HG03039 (cell line): Measurements from ENCODE around the gene COX4I2.
"Not testable (repeated sequence)": the region's sequence is repeated elsewhere in the genome, so short reads cannot be mapped to it uniquely, and the experiment has no call there.

ENCODE experiments used
- ATAC-seq: cut with Tn5 transposase; IDR thresholded peaks from one replicate; pipeline ENCODE4 v1.9.1; 2021; ENCODE audit warnings: mild to moderate bottlenecking, moderate library complexity; ENCODE audit not compliant: unreplicated experiment

COX4I2 gene

GRCh38 chr20:31607640-31608250 is 30.0 kb upstream of the COX4I2 start:
- ATAC-seq, result no peak

DNA sequence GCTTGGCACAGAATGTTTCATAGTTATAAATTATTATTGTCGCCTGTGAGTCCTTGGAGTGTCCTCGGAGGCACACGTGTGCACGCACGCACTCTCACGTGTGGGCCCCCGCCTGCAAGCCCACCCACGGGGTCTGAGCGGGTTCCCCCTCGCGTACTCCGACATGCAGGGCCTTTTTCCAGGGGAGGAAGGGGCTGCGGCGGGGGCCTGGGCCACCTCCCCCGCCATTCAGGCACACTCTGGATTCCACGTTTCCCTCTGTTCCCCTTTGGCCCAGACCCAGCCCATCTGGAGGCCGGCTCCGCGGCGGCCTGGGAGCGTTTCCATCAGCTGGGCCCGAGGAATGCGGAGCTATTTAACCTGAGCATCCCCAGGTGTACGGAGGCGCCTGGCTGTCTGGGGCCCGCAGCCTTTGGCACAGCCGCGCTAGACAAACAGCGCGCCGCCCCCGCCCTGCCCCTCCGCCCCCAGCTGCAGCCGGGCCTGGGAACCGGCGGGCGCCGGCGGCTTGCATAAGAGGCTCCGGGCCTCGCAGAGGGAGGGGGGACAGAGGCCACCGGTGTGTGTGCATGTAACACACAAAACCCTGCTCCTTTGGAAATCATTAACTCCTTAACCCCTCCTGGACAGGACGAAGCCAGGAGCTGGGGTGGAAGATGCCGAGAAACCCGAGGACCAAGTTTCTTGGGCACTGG is 29.3 kb upstream of the COX4I2 start:
- no peak for ATAC-seq

GRCh38 chr20:31612271-31612640 is 25.5 kb upstream of the COX4I2 start:
- not testable (repeated sequence) for ATAC-seq

DNA sequence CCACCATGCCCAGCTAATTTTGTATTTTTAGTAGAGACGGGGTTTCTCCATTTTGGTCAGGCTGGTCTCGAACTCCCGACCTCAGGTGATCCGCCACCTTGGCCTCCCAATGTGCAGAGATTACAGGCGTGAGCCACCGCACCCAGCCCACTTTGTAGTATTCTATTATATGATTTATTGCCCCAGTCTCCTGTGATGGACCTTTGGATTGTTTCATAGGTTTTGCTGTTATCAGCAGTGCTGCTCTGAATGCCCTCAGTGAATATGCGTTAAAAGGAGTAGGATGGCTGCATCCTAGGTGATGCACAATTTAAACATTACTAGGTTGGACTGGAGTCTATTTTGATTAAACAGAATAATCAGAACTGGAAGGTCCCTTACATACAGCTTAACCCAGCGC is 22.3 kb upstream of the COX4I2 start:
- no peak for ATAC-seq

- ATAC-seq, result no peak
Observed at GRCh38 chr20:31617432-31618104, 20.1 kb upstream of the COX4I2 start.

GRCh38 chr20:31620246-31620645 is 17.5 kb upstream of the COX4I2 start:
- ATAC-seq, result no peak

GRCh38 chr20:31623123-31623505 is 14.6 kb upstream of the COX4I2 start:
- ATAC-seq, result not testable (repeated sequence)

DNA sequence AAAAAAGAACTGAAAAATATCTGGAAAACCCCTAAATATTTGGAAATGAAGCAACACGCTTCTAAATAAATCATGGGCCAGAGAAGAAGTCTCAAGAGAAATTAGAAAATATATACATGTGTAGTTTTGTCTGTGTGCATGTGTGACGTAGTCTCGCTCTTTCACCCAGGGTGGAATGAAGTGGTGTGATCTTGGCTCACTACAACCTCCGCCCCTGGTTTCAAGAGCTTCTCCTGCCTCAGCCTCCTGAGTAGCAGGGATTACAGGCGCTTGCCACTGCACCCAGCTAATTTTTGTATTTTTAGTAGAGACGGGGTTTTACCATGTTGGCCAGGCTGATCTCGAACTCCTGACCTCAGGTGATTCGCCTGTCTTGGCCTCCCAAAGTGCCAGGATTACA is 11.2 kb upstream of the COX4I2 start:
- ATAC-seq, result not testable (repeated sequence)

- ATAC-seq, result not testable (repeated sequence)
Observed at GRCh38 chr20:31628057-31628456, 9.7 kb upstream of the COX4I2 start.

GRCh38 chr20:31630187-31630790 is 7.4 kb upstream of the COX4I2 start:
- no peak for ATAC-seq

DNA sequence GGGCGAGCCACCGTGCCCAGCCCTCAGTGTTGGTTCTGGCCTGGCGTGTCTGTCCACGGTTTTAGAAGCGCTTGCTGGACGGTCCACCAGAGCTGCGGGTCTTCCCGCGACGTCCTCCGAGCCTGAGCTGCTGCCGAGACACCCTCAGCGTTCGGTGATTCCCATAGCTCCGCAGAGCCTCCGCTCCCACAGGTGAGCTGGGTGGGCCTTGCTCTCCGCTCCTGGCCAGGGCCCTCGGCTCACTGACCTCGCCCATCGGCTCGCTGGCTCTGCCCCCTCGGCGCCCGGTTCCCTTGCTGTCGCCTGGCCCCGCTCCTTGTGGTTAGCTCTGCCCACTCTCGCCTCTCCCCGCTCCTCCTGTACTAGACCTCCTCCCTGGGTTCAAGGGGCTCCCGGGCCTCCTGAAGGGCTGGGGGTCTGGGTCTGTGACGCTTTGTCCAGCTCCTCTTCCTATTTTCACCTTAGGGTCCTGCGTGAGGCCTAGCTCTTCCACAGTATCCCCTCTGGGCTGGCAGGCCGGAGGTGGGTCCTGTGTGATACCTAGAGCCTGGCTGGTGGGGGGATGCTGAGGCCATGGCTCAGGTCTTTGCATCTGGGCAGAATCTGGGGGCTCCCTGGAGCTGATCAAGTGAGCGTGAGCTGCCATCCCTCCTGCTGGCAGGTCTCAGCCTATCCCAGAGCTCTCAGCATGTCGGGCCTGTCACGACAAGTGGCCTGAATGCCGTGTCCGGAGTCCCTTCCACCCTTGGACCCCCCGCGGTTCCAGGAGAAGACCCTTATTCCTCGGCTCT is 5.0 kb upstream of the COX4I2 start:
- no peak for ATAC-seq

DNA sequence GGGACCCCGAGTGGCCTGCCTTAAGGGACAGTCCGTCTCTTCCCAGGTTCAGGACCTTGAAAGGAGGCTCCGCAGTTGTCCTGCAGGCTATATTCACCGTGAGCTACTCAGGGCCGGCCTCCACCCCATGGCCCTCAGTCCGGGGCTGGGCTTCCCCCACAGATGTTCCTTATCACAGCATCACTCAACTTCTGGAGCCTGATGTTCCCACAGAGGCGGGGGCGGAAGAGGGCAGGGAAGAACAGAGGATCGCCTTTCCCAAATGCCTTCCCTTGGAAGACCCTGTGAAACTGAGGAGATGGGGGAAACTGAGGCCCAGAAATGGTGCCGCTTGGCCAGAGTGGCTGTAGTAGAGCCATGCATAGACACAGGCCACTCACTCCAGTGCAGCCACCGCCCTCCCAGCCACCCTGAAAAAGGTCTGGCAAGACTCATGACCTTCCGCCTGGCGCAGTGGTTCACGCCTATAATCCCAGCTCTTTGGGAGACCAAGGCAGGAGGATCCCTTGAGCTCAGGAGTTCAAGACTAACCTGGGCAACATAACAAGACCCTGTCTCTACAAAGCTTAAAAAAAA is 4.3 kb upstream of the COX4I2 start:
- no peak for ATAC-seq

DNA sequence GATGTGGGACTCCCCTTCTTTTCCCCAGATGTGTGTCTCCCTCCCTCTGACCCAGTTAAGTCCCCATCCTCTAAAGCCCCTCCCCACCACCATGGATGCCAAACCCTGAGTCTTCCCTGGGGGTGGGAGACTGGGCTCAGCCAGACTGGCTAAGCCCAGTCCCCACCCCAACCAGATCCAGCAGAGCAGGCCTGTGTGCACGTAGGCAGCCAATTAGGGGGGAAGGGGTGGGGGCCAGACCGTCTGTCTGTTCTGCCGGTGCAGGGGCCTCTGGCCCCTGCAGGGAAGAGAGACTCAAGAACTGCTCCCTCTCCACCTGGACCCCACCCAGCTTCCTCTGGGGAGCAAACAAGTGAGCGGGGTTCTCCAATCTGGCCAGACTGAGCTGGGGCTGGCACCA is 605 bp downstream of the COX4I2 start:
- ATAC-seq, result no peak

DNA sequence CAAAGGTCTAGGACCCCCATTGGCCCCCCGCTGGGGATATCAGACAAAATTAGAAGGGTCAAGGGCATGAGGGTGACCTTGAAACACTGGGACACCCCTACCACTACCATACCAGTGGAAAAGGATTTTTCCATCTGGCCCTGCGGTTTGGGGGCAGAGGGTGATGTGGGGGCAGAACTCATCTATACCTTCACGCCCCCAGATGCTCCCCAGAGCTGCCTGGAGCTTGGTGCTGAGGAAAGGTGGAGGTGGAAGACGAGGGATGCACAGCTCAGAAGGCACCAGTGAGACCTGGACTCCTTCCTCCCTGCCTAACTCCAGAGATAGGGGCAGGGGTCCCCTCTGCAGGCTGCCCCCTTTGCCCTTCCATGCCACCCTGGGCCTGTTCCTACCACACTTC is 1.1 kb downstream of the COX4I2 start:
- no peak for ATAC-seq

DNA sequence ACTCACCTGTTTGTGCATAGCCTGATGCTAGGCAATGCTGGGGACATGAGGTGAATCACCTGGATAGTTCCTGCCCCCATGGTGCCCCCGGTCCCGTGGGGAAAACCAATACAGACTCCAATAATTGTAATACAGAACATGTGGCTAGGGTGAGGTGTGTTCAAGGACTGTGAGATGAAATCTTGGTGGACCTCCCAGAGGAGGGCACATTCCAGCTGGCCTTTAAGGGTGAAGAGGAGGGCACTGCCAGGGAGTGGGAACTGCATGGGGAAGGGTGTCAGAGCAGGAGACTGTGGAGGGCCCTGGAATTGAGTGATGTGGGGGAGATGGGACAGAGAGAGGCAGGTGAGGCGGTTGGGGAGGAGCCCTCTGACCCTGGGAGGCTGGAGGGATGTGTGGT is 2.5 kb downstream of the COX4I2 start:
- ATAC-seq, result no peak

- no peak for ATAC-seq
Observed at GRCh38 chr20:31641391-31641790, 3.7 kb downstream of the COX4I2 start.

GRCh38 chr20:31642837-31643236 is 5.1 kb downstream of the COX4I2 start:
- ATAC-seq, result no peak

- ATAC-seq, result no peak
Observed at GRCh38 chr20:31643522-31643921, 5.8 kb downstream of the COX4I2 start.

DNA sequence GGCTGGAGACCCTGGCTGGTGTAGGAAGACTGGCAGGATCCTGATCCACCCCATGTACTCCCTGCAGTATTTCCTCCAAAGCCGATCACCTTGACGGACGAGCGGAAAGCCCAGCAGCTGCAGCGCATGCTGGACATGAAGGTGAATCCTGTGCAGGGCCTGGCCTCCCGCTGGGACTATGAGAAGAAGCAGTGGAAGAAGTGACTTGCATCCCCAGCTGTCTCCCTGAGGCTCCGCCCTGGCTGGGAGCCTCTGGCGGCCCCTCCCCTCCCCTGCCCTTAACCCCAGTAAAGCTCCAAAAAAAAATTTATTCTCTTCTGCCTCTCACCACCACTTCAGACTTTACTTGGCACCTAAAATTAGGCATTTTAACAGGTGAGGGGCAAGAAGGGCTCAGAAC is 7.0 kb downstream of the COX4I2 start:
- ATAC-seq, result no peak

- not testable (repeated sequence) for ATAC-seq
Observed at GRCh38 chr20:31648104-31648503, 10.4 kb downstream of the COX4I2 start.

DNA sequence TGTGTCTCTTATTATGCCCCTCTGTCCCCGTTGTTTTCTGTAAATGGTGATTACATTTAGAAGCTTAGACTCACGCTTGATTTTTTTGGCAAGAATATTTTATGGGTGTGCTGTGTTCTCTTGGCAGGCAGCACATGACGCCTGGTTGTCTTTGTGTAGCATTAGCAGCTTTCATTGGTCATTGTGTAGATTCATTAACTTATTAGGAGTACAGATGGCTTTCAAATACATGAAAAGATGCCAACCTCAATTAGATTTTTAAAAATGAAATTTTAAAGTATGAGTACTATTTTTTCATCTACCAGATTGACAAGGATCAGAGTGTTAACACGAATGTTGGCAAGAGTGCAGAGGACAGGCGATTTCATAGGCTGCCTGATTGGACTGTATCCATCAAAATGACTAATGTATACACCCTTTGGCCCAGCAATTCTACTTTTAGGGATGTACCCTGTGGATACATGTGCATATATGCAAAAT is 15.2 kb downstream of the COX4I2 start:
- ATAC-seq, result no peak
